KMS-11 (cell line): Measurements from ENCODE around the gene PRXL2A.
A peak's percentile ranks its signal among the peaks of the same experiment; 100 is the strongest.

ENCODE experiments used
- H2AFZ ChIP-seq: fragments of 200-600 bp; sonication (generic); 2 replicates; pipeline ENCODE4 v1.6.1; 2016; ENCODE audit warnings: antibody characterized with exemption, mixed run types, low read depth
- H3K27ac ChIP-seq: fragments of 200-600 bp; sonication (generic); 2 replicates; pipeline ENCODE4 v1.6.1; 2016; ENCODE audit warnings: mild to moderate bottlenecking, mixed run types
- H3K27me3 ChIP-seq: fragments of 200-600 bp; sonication (generic); 2 replicates; pipeline ENCODE4 v1.6.1; 2017; ENCODE audit warnings: mild to moderate bottlenecking, low read depth, mixed run types, moderate library complexity; ENCODE audit not compliant: insufficient read depth
- H3K36me3 ChIP-seq: fragments of 200-600 bp; sonication (generic); 2 replicates; pipeline ENCODE4 v1.6.1; 2017; ENCODE audit warnings: mild to moderate bottlenecking, mixed run types; ENCODE audit not compliant: insufficient read depth
- H3K4me1 ChIP-seq: fragments of 200-600 bp; sonication (generic); 2 replicates; pipeline ENCODE4 v1.6.1; 2016; ENCODE audit warnings: mild to moderate bottlenecking, low read depth, mixed run types; ENCODE audit not compliant: poor library complexity, severe bottlenecking
- H3K4me2 ChIP-seq: fragments of 200-600 bp; sonication (generic); 2 replicates; pipeline ENCODE4 v1.7.0; 2016; ENCODE audit warnings: mild to moderate bottlenecking, mixed run types
- H3K4me3 ChIP-seq: fragments of 200-600 bp; sonication (generic); IDR thresholded peaks from 2 replicates; pipeline ENCODE4 v1.6.1; 2017; ENCODE audit warnings: low read depth, low read length, mixed read lengths; ENCODE audit not compliant: insufficient read depth
- H3K79me2 ChIP-seq: fragments of 200-600 bp; sonication (generic); 2 replicates; pipeline ENCODE4 v1.6.1; 2016; ENCODE audit warnings: low read depth, mixed run types; ENCODE audit not compliant: insufficient read depth
- H3K9ac ChIP-seq: fragments of 200-600 bp; sonication (generic); 2 replicates; pipeline ENCODE4 v1.6.1; 2016; ENCODE audit warnings: mild to moderate bottlenecking, mixed run types
- H4K20me1 ChIP-seq: fragments of 200-600 bp; sonication (generic); 2 replicates; pipeline ENCODE4 v1.6.1; 2016; ENCODE audit warnings: mild to moderate bottlenecking, mixed run types; ENCODE audit not compliant: insufficient read depth
- CTCF ChIP-seq: fragments of 200-600 bp; sonication (generic); conservative IDR thresholded peaks from 2 replicates; pipeline ENCODE4 v1.6.1; 2017; ENCODE audit warnings: low read depth, mild to moderate bottlenecking, antibody characterized with exemption, low read length, moderate library complexity, mixed read lengths

The PRXL2A gene

GRCh38 chr10:80407812-80408241 is 524 bp upstream of the PRXL2A start:
- no peak overlapping the region for H3K27ac ChIP-seq
- H3K9ac ChIP-seq, result peak overlapping the region; percentile 57
- peak overlapping the region; percentile 89 for H2AFZ ChIP-seq
- no peaks in the 10 kb centered on the region for H3K4me1 ChIP-seq
- TF ChIP-seq CTCF, result no peak
- H3K79me2 ChIP-seq, result no peaks in the 10 kb centered on the region
- H3K4me3 ChIP-seq, result no peak overlapping the region
- H3K4me2 ChIP-seq, result peak overlapping the region; percentile 46
- no peaks in the 10 kb centered on the region for H4K20me1 ChIP-seq
- H3K27me3 ChIP-seq, result no peaks in the 10 kb centered on the region
- no peaks in the 10 kb centered on the region for H3K36me3 ChIP-seq

- no peaks in the 10 kb centered on the region for H3K27me3 ChIP-seq
- H3K4me3 ChIP-seq, result no peak overlapping the region
- H3K79me2 ChIP-seq, result no peaks in the 10 kb centered on the region
- peak overlapping the region; percentile 89; the same call in 1 of the 2 replicates for H2AFZ ChIP-seq
- no peaks in the 10 kb centered on the region for H3K4me1 ChIP-seq
- H3K27ac ChIP-seq, result no peak overlapping the region
- no peak overlapping the region for H3K9ac ChIP-seq
- H3K4me2 ChIP-seq, result peak overlapping the region; percentile 71
- H4K20me1 ChIP-seq, result no peaks in the 10 kb centered on the region
- no peak for TF ChIP-seq CTCF
- H3K36me3 ChIP-seq, result no peaks in the 10 kb centered on the region
Measured at GRCh38 chr10:80409121-80409520, 770 bp downstream of the PRXL2A start.

- Histone ChIP-seq H3K4me1 (no peaks in the 10 kb centered on the region), H4K20me1 (no peaks in the 10 kb centered on the region), H3K27me3 (no peaks in the 10 kb centered on the region), H3K4me2 (no peak overlapping the region), H3K27ac (no peak overlapping the region), H3K79me2 (no peaks in the 10 kb centered on the region), H3K36me3 (no peaks in the 10 kb centered on the region), H2AFZ (no peak overlapping the region), H3K4me3 (no peak overlapping the region), H3K9ac (no peak overlapping the region)
- TF ChIP-seq CTCF, result no peak
Measured at GRCh38 chr10:80410122-80410521, 1.8 kb downstream of the PRXL2A start.

GRCh38 chr10:80410578-80411145 is 2.3 kb downstream of the PRXL2A start:
- H3K27me3 ChIP-seq, result no peaks in the 10 kb centered on the region
- H3K4me3 ChIP-seq, result no peak overlapping the region
- no peaks in the 10 kb centered on the region for H3K79me2 ChIP-seq
- H3K9ac ChIP-seq, result no peak overlapping the region
- H4K20me1 ChIP-seq, result no peaks in the 10 kb centered on the region
- no peaks in the 10 kb centered on the region for H3K4me1 ChIP-seq
- H2AFZ ChIP-seq, result no peak overlapping the region
- H3K36me3 ChIP-seq, result no peaks in the 10 kb centered on the region
- no peak for TF ChIP-seq CTCF
- H3K4me2 ChIP-seq, result no peak overlapping the region
- no peak overlapping the region for H3K27ac ChIP-seq
